Neutrophil (primary cell): Measurements from ENCODE around the gene ART1.

Experiments used
- H3K27ac ChIP-seq: fragments of 200-600 bp; sonication (generic); 2 replicates; pipeline ENCODE4 v1.5.1; 2016; ENCODE audit warnings: mild to moderate bottlenecking, moderate library complexity
- H3K27me3 ChIP-seq: fragments of 200-600 bp; sonication (generic); 2 replicates; pipeline ENCODE4 v1.6.0; 2016; ENCODE audit warnings: mild to moderate bottlenecking
- H3K36me3 ChIP-seq: fragments of 200-600 bp; sonication (generic); 2 replicates; pipeline ENCODE4 v1.5.1; 2017
- H3K4me1 ChIP-seq, 2 experiments: fragments of 200-600 bp in 1 of 2; sonication (generic) in 1 of 2; 1 replicate in 1 of 2; 2 replicates in 1 of 2; pipeline versions ENCODE4 v1.5.1 to v1.6.1; 2013 to 2016; ENCODE audit warnings: low read depth in 1 of 2, low read length in 1 of 2, mild to moderate bottlenecking in 1 of 2, moderate library complexity in 1 of 2; ENCODE audit not compliant: control insufficient read depth in 1 of 2, insufficient read depth in 1 of 2
- H3K4me3 ChIP-seq, 2 experiments: fragments of 200-600 bp in 1 of 2; sonication (generic) in 1 of 2; 1 replicate in 1 of 2; 2 replicates in 1 of 2; pipeline ENCODE4 v1.5.1; 2013 to 2016; ENCODE audit warnings: low read depth in 1 of 2, low read length in 1 of 2, mild to moderate bottlenecking in 1 of 2, moderate library complexity in 1 of 2
- H3K9me3 ChIP-seq: fragments of 200-600 bp; sonication (generic); 2 replicates; pipeline ENCODE4 v1.5.1; 2016
- TF ChIP-seq, protein P1 (sequence below): fragments of 200-600 bp; sonication (generic); IDR thresholded peaks from 2 replicates; pipeline ENCODE4 v1.5.1; 2016; ENCODE audit warnings: antibody characterized with exemption

The ART1 gene

DNA sequence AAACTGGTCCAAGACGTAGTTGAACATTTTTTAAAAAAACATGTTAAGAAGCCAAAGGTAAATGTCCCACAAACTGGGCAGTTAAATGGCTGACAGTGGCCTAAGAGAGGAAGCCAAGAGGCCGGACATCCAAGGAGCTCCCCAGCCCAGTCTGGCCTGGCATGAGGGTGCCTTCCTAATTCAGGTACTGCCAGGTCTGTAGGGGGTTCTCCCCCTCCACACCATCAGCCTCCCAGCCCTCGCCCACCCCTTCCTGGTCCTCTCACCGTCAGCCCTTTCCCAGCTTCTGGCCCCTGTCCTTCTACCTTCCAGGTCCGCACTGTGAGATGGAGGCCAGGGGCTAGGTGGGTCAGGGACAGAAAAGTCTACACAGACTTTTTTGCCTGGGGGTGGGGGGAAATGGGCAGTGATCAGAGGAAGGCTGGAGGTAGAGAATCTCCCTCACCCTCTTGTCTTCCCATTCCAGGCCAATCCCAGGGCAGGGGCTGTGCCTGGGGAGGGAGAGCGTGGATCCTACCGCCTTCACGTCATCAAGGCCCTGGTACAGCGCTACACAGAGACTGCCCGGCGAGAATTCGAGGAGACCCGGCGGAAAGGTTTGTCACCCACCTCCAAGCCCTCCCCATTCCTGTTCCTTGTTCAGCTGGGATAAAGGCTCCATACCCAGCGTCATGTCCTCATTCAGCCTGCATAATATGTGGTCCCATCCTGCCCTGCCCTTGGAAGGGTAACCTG is 9.1 kb upstream of the ART1 start:
- no peak overlapping the region for H3K4me3 ChIP-seq
- TF ChIP-seq, protein P1, sequence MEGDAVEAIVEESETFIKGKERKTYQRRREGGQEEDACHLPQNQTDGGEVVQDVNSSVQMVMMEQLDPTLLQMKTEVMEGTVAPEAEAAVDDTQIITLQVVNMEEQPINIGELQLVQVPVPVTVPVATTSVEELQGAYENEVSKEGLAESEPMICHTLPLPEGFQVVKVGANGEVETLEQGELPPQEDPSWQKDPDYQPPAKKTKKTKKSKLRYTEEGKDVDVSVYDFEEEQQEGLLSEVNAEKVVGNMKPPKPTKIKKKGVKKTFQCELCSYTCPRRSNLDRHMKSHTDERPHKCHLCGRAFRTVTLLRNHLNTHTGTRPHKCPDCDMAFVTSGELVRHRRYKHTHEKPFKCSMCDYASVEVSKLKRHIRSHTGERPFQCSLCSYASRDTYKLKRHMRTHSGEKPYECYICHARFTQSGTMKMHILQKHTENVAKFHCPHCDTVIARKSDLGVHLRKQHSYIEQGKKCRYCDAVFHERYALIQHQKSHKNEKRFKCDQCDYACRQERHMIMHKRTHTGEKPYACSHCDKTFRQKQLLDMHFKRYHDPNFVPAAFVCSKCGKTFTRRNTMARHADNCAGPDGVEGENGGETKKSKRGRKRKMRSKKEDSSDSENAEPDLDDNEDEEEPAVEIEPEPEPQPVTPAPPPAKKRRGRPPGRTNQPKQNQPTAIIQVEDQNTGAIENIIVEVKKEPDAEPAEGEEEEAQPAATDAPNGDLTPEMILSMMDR: no peak
- H3K9me3 ChIP-seq: no peaks in the 10 kb centered on the region
- no peak overlapping the region for H3K27ac ChIP-seq
- peaks cover 0 to 4% of the 10 kb centered on the region in 2 experiments for H3K4me1 ChIP-seq
- peaks cover 3% of the 10 kb centered on the region for H3K27me3 ChIP-seq
- no peaks in the 10 kb centered on the region for H3K36me3 ChIP-seq

DNA sequence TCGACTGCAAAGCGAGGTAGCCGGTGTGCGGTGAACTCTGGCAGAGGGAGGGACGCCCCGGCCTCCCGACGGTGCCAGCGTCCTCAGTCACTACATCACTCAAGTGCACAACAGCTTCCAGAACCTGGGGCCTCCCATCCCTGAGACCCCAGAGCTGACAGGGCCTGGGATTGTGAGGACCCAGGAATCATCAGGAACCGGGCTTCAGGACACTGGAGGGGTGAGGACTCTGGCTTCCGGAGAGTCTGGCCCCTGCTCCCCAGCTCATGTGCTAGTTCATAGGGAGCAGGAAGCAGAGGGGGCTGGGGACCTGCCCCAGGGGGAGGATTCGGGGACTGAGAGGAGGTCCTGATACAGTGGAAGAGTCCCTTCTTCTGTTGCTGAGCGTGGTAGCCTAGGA is 7.7 kb upstream of the ART1 start:
- Histone ChIP-seq H3K4me3 (no peak overlapping the region), H3K36me3 (no peaks in the 10 kb centered on the region), H3K27me3 (peaks cover 16% of the 10 kb centered on the region), H3K4me1 (peaks cover 4 to 6% of the 10 kb centered on the region in 2 experiments), H3K27ac (no peak overlapping the region), H3K9me3 (no peaks in the 10 kb centered on the region)
- TF ChIP-seq, protein P1: no peak

DNA sequence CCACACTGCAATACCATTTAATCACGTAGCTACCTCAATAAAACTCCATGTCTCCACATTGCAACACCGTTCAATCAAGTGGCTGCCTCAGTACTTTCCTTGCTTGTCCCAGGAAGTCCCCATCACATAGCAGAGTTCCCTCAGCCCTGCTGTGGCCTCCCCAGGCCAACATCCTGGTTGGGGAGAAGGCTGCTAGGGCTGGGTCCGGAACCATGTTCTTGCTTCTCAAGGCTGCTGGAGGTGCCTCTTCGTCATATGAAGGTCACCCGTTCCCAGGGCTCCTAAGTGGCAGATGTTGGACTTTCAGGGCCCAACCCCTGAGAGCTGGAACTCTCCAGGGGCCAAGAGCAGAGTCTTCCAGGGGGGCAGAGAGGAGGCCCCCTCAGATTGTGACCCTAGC is 6.4 kb upstream of the ART1 start:
- Histone ChIP-seq H3K4me3 (no peak overlapping the region), H3K27me3 (peaks cover 30% of the 10 kb centered on the region), H3K36me3 (no peaks in the 10 kb centered on the region), H3K27ac (no peak overlapping the region), H3K9me3 (no peaks in the 10 kb centered on the region), H3K4me1 (peaks cover 9 to 11% of the 10 kb centered on the region in 2 experiments)
- TF ChIP-seq, protein P1: no peak

DNA sequence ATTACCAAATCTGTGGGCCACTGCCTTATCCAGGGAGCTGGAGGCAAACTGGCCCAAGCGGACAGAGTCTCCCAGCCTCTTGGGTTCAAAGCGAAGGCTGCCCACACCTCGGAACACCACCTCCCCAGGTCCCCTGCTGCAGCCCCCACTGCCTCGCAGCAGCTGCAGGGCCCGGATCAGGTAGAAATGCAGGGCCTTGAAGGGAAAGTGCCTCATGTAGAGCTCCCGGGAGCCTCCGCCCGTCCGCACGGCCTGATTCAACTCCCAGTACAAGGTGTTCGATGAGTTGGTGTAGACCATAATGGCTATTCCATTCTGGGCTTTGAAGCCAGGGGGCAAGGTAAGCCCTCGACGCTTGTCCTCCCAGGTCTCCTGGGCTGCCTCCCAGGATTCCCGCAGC is 5.1 kb upstream of the ART1 start:
- Histone ChIP-seq H3K36me3 (no peaks in the 10 kb centered on the region), H3K9me3 (no peaks in the 10 kb centered on the region), H3K4me1 (peaks cover 9 to 11% of the 10 kb centered on the region in 2 experiments), H3K27me3 (peaks cover 43% of the 10 kb centered on the region), H3K4me3 (no peak overlapping the region), H3K27ac (no peak overlapping the region)
- TF ChIP-seq, protein P1: no peak

DNA sequence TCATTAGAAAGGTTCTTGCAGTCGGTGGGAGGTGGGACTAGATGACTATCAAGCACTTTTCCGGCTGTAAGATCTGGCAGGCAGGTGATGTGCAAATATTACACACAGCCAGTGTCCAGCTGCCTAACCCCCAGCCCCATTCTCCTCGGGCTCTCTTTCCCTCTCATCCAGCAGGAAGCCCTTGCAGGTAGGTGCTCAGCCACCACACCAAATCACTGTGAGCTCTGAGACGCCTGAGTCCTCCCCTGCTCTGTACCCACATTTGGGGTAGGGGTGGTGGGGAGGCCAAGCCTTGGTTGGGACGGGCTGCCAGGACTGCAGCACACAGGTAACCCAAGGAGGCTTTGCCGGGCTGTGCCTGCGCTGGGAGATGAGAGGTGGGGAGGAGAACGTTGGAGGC is 3.7 kb upstream of the ART1 start:
- peaks cover 9 to 11% of the 10 kb centered on the region in 2 experiments for H3K4me1 ChIP-seq
- no peak overlapping the region for H3K27ac ChIP-seq
- TF ChIP-seq, protein P1: no peak
- no peaks in the 10 kb centered on the region for H3K9me3 ChIP-seq
- H3K27me3 ChIP-seq: peaks cover 56% of the 10 kb centered on the region
- no peaks in the 10 kb centered on the region for H3K36me3 ChIP-seq
- H3K4me3 ChIP-seq: no peak overlapping the region
